ENCODE data around the gene FAHD1. TPM values are rescaled to one million over a fixed set of nuclear protein-coding genes. Genes with fewer than 3 reads are reported as not detected.
A peak's percentile ranks its signal among the peaks of the same experiment; 100 is the strongest.

FAHD1 gene
- total and polyA plus RNA-seq, 9 of the 15 experiments (the other 6 are each of a cell fraction or from before 2014, with no cell fraction given): 2.2 to 20.9 (median 10.7) TPM

GRCh38 chr16:1825381-1825863, 1.6 kb upstream of the FAHD1 start:
- H4K20me1 ChIP-seq (replicated peaks; ENCODE audit: control insufficient read depth, insufficient read depth, low read length): peaks cover 9% of the 10 kb centered on the region
- no peak overlapping the region for H2AFZ ChIP-seq (ENCODE audit: low read depth, low read length)
- intact Hi-C loops (cut with micrococcal nuclease) (no loop called here), in situ Hi-C loops (cut with MboI) (no loop called here)
- peak overlapping the region; percentile 100 for H3K4me2 ChIP-seq (ENCODE audit: insufficient read depth, low read length)
- no peak for DNase-seq (ENCODE audit: extremely low read depth in 1 of 4, low spot score in 3 of 4)
- ATAC-seq: no peak
- no peaks in the 10 kb centered on the region for H3K9me1 ChIP-seq (ENCODE audit: control insufficient read depth, insufficient read depth, low read length)
- ChIA-PET POLR2A (interaction anchor here (0.6 to 2.5 kb wide), 4 partner anchors 14 to 466 kb away, joined by 3 to 8 read pairs (median 4); no protein-coding TSS in a partner anchor), CTCF (ENCODE audit: low intra/inter-chr PET ratio) (no interaction called here)
- no peak overlapping the region for H3K4me3 ChIP-seq
- H3K27me3 ChIP-seq (ENCODE audit: control insufficient read depth in 2 of 2, insufficient read depth in 2 of 2, low read length in 2 of 2): no peaks in the 10 kb centered on the region
- H3K36me3 ChIP-seq (ENCODE audit: control insufficient read depth, insufficient read depth, low read length): peaks cover 8% of the 10 kb centered on the region; the same call in 2 of the 3 replicates
- FAIRE-seq: no peak
- H3K79me2 ChIP-seq (ENCODE audit: control insufficient read depth, insufficient read depth, low read length): peaks cover 21% of the 10 kb centered on the region
- H3K9ac ChIP-seq (ENCODE audit: insufficient read depth in 1 of 2, low read depth in 2 of 2, low read length in 2 of 2): peak overlapping the region in 1 of 2 experiments; percentile 87; a peak in 2 of 4 replicates
- no peaks in the 10 kb centered on the region for H3K9me3 ChIP-seq (replicated peaks; ENCODE audit: control insufficient read depth, insufficient read depth, low read depth, low read length)
- H3K4me1 ChIP-seq (replicated peaks in 1 of 2; ENCODE audit: control insufficient read depth in 2 of 2, insufficient read depth in 2 of 2, low read length in 2 of 2): peaks cover 16 to 40% of the 10 kb centered on the region in 2 experiments; a peak in 4 of 5 replicates
- H3K27ac ChIP-seq (ENCODE audit: extremely low read depth, low read depth, low read length): no peak overlapping the region
- WGBS (ENCODE audit: insufficient coverage, low coverage, missing lambda C conversion rate): 68% methylated on average over 15 of the region's 15 CpGs
- TSS peak; percentile 68 for BruUV-seq (replicated peaks)
- no peak for TF ChIP-seq ZNF79 (CRISPR knock-in tag; IDR thresholded peaks at IDR 0.05; ENCODE audit: low read depth)
- no peak for TF ChIP-seq KAT7 (CRISPR knock-in tag; IDR thresholded peaks at IDR 0.05; ENCODE audit: borderline replicate concordance)
- TF ChIP-seq, protein P1, sequence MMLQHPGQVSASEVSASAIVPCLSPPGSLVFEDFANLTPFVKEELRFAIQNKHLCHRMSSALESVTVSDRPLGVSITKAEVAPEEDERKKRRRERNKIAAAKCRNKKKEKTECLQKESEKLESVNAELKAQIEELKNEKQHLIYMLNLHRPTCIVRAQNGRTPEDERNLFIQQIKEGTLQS (IDR thresholded peaks at IDR 0.05): no peak
- TF ChIP-seq, protein P1 (CRISPR knock-in tag; conservative IDR thresholded peaks at IDR 0.05): no peak
- no peak for TF ChIP-seq ZNF354B (CRISPR knock-in tag; IDR thresholded peaks at IDR 0.05)
- no peak for TF ChIP-seq MGA (IDR thresholded peaks at IDR 0.05)
- TF ChIP-seq BRCA1 (IDR thresholded peaks at IDR 0.05): no peak
- no peak for TF ChIP-seq BRCA1 (CRISPR knock-in tag; IDR thresholded peaks at IDR 0.05)
- no peak for TF ChIP-seq TRIM28 (IDR thresholded peaks at IDR 0.05)
- TF ChIP-seq KAT2B (IDR thresholded peaks at IDR 0.05; ENCODE audit: low read depth, low read length): no peak

Data from K562 (cell line).